GM13977 (cell line): ENCODE results near the gene ROR1.

Source experiments
- DNase-seq: peaks from one replicate; pipeline ENCODE4 v3.0.0; 2012; ENCODE audit warnings: low spot score
- in situ Hi-C: fragments of 300-500 bp; cut with MboI; formaldehyde crosslinking; loops from one replicate; pipeline ENCODE4 v1.12.0; 2022; ENCODE audit warnings: low sequenced_read_pairs, low pct_unique_long_range_greater_than_20kb, mixed read lengths, inconsistent platforms; ENCODE audit not compliant: unreplicated experiment
- TF ChIP-seq, protein P1 (sequence below): IDR thresholded peaks from 2 replicates; pipeline ENCODE4 v1.5.1; 2012; ENCODE audit warnings: mild to moderate bottlenecking, control low read depth; ENCODE audit not compliant: insufficient read depth; ENCODE audit errors: extremely low read depth, missing control alignments

ROR1 gene

DNA sequence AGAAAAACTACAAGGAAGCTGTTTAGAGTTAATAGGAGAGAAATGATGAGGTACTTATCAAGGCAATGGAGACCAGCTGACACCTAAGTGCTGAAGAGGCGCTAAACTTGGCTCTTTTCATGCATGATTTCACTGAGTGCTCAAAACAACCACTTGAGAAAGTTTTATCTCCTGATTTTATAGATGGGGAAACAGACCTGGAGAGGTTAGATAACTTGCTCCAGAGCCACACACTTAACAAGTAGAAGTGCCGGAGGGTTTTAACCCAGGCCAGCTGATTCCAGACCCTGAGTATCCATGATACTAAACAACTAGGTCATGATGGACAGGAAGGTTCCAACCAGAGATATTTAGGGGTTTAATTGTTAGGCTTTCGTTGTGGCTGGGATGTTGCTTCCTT lies 455.5 kb downstream of the ROR1 start:
- in situ Hi-C loops, result loop anchor here (25.0 kb wide), 1 partner anchor 617 kb away; no protein-coding TSS in a partner anchor
- DNase-seq, result no peak
- TF ChIP-seq, protein P1, sequence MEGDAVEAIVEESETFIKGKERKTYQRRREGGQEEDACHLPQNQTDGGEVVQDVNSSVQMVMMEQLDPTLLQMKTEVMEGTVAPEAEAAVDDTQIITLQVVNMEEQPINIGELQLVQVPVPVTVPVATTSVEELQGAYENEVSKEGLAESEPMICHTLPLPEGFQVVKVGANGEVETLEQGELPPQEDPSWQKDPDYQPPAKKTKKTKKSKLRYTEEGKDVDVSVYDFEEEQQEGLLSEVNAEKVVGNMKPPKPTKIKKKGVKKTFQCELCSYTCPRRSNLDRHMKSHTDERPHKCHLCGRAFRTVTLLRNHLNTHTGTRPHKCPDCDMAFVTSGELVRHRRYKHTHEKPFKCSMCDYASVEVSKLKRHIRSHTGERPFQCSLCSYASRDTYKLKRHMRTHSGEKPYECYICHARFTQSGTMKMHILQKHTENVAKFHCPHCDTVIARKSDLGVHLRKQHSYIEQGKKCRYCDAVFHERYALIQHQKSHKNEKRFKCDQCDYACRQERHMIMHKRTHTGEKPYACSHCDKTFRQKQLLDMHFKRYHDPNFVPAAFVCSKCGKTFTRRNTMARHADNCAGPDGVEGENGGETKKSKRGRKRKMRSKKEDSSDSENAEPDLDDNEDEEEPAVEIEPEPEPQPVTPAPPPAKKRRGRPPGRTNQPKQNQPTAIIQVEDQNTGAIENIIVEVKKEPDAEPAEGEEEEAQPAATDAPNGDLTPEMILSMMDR, result no peak
